GM18498 (cell line): Measurements from ENCODE around the gene RFTN1.

Source experiments
- ATAC-seq: cut with Tn5 transposase; IDR thresholded peaks from one replicate; pipeline ENCODE4 v1.9.1; 2021; ENCODE audit warnings: mild to moderate bottlenecking, moderate library complexity; ENCODE audit not compliant: unreplicated experiment

RFTN1 gene

GRCh38 chr3:16441371-16441875 is 72.1 kb downstream of the RFTN1 start:
- ATAC-seq, result no peak

- no peak for ATAC-seq
These were observed 73.4 kb downstream of the RFTN1 start for GRCh38 chr3:16439848-16440708.

- ATAC-seq, result no peak
These were observed 74.2 kb downstream of the RFTN1 start for GRCh38 chr3:16439163-16439847.

GRCh38 chr3:16437640-16438039 is 75.9 kb downstream of the RFTN1 start:
- ATAC-seq, result no peak

- ATAC-seq, result peak; percentile 90
These were observed 79.8 kb downstream of the RFTN1 start for GRCh38 chr3:16433701-16434151.

- no peak for ATAC-seq
These were observed 80.8 kb downstream of the RFTN1 start for GRCh38 chr3:16432714-16433113.

- ATAC-seq, result peak; percentile 42
These were observed 82.5 kb downstream of the RFTN1 start for GRCh38 chr3:16430717-16431630.

- no peak for ATAC-seq
These were observed 84.4 kb downstream of the RFTN1 start for GRCh38 chr3:16429086-16429485.

GRCh38 chr3:16428612-16429011 is 84.9 kb downstream of the RFTN1 start:
- no peak for ATAC-seq

- ATAC-seq, result no peak
These were observed 86.2 kb downstream of the RFTN1 start for GRCh38 chr3:16427103-16427965.

- no peak for ATAC-seq
These were observed 86.8 kb downstream of the RFTN1 start for GRCh38 chr3:16426665-16427064.

- ATAC-seq, result no peak
These were observed 87.5 kb downstream of the RFTN1 start for GRCh38 chr3:16426029-16426400.

- ATAC-seq, result no peak
These were observed 88.0 kb downstream of the RFTN1 start for GRCh38 chr3:16425398-16426028.

GRCh38 chr3:16423947-16424673 is 89.4 kb downstream of the RFTN1 start:
- ATAC-seq, result peak; percentile 88

- ATAC-seq, result no peak
These were observed 90.2 kb downstream of the RFTN1 start for GRCh38 chr3:16423298-16423697.

- ATAC-seq, result no peak
These were observed 93.8 kb downstream of the RFTN1 start for GRCh38 chr3:16419640-16420241.

- ATAC-seq, result no peak
These were observed 95.4 kb downstream of the RFTN1 start for GRCh38 chr3:16417945-16418739.
